Measurements from ENCODE around the gene TTYH3. TPM values are rescaled to one million over a fixed set of nuclear protein-coding genes. Genes with fewer than 3 reads are reported as not detected.
A peak's percentile ranks its signal among the peaks of the same experiment; 100 is the strongest.

TTYH3 gene
- total and polyA plus RNA-seq, 9 of the 15 experiments (the other 6 are each of a cell fraction or from before 2014, with no cell fraction given), result 0.01 to 5.5 (median 1.1) TPM

DNA sequence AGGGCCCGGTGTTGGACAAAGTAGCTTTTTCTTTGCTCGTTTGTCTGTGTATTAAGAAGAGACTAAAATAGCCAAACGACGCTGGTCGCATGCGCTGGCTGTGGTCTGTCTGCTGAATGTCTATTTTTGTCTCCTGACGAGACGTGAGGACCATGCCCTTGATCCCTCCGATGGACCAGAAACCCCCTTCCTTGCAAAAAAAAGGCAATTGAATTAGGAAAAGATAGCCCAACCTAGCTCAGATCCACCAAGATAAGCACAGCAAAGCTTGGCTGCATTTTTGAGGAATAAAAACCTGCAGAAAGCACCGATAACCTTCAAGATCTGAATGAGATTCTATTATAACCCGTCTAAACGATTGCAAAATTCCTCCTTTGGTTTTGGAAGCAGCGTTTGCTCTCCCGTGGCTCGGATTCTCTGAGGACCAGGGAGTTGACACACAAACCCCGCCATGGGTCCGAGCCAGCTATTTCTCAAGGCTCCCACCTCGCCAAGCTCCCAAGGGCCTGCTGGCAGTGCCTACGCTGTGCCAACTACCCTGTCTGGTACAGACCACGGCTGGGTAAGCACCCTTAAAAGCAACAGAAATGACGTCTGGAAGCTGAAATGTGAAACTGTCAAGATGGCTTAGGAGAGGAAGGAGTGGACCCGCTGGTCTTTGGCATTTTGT lies 17.7 kb upstream of the TTYH3 start:
- DNase-seq (ENCODE audit: extremely low read depth in 1 of 4, low spot score in 3 of 4) (no peak), ATAC-seq (no peak), FAIRE-seq (no peak)
- H3K9ac ChIP-seq (ENCODE audit: insufficient read depth in 1 of 2, low read depth in 2 of 2, low read length in 2 of 2), result peak overlapping the region in 1 of 2 experiments; percentile 75; a peak in 2 of 4 replicates
- CTCF ChIA-PET (ENCODE audit: low intra/inter-chr PET ratio), result no interaction called here
- no peaks in the 10 kb centered on the region for H3K79me2 ChIP-seq (ENCODE audit: control insufficient read depth, insufficient read depth, low read length)
- WGBS (ENCODE audit: insufficient coverage, low coverage, missing lambda C conversion rate), result 31% methylated on average over 18 of the region's 22 CpGs
- H3K27ac ChIP-seq (ENCODE audit: extremely low read depth, low read depth, low read length), result no peak overlapping the region
- H2AFZ ChIP-seq (ENCODE audit: low read depth, low read length), result no peak overlapping the region
- no peaks in the 10 kb centered on the region for H3K9me1 ChIP-seq (ENCODE audit: control insufficient read depth, insufficient read depth, low read length)
- intact Hi-C loops (cut with micrococcal nuclease) (no loop called here), in situ Hi-C loops (cut with MboI) (no loop called here)
- peaks cover 10 to 51% of the 10 kb centered on the region in 2 experiments; a peak in 4 of 5 replicates for H3K4me1 ChIP-seq (replicated peaks in 1 of 2; ENCODE audit: control insufficient read depth in 2 of 2, insufficient read depth in 2 of 2, low read length in 2 of 2)
- H3K4me3 ChIP-seq, result no peak overlapping the region
- no peaks in the 10 kb centered on the region for H3K9me3 ChIP-seq (replicated peaks; ENCODE audit: control insufficient read depth, insufficient read depth, low read depth, low read length)
- 0 out of 2 replicates have a peak, but pooled peaks cover 6% of the 10 kb centered on the region for H4K20me1 ChIP-seq (replicated peaks; ENCODE audit: control insufficient read depth, insufficient read depth, low read length)
- no peaks in the 10 kb centered on the region for H3K36me3 ChIP-seq (ENCODE audit: control insufficient read depth, insufficient read depth, low read length)
- POLR2A ChIA-PET, result interaction anchor here (0.6 to 1.2 kb wide), 3 partner anchors 8 to 105 kb away, joined by 3 to 4 read pairs (median 3); partner anchors contain the start of gene TTYH3
- H3K27me3 ChIP-seq (ENCODE audit: control insufficient read depth in 2 of 2, insufficient read depth in 2 of 2, low read length in 2 of 2), result peaks cover 0 to 8% of the 10 kb centered on the region in 2 experiments; a peak in 3 of 5 replicates
- no TSS peak for BruUV-seq (replicated peaks)
- H3K4me2 ChIP-seq (ENCODE audit: insufficient read depth, low read length), result no peak overlapping the region
- TF ChIP-seq, protein P1, sequence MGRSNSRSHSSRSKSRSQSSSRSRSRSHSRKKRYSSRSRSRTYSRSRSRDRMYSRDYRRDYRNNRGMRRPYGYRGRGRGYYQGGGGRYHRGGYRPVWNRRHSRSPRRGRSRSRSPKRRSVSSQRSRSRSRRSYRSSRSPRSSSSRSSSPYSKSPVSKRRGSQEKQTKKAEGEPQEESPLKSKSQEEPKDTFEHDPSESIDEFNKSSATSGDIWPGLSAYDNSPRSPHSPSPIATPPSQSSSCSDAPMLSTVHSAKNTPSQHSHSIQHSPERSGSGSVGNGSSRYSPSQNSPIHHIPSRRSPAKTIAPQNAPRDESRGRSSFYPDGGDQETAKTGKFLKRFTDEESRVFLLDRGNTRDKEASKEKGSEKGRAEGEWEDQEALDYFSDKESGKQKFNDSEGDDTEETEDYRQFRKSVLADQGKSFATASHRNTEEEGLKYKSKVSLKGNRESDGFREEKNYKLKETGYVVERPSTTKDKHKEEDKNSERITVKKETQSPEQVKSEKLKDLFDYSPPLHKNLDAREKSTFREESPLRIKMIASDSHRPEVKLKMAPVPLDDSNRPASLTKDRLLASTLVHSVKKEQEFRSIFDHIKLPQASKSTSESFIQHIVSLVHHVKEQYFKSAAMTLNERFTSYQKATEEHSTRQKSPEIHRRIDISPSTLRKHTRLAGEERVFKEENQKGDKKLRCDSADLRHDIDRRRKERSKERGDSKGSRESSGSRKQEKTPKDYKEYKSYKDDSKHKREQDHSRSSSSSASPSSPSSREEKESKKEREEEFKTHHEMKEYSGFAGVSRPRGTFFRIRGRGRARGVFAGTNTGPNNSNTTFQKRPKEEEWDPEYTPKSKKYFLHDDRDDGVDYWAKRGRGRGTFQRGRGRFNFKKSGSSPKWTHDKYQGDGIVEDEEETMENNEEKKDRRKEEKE (IDR thresholded peaks at IDR 0.05; ENCODE audit: borderline replicate concordance in 1 of 2, control insufficient read depth in 1 of 2, low read depth in 2 of 2, low read length in 1 of 2), result no peak
- TF ChIP-seq, protein P2, sequence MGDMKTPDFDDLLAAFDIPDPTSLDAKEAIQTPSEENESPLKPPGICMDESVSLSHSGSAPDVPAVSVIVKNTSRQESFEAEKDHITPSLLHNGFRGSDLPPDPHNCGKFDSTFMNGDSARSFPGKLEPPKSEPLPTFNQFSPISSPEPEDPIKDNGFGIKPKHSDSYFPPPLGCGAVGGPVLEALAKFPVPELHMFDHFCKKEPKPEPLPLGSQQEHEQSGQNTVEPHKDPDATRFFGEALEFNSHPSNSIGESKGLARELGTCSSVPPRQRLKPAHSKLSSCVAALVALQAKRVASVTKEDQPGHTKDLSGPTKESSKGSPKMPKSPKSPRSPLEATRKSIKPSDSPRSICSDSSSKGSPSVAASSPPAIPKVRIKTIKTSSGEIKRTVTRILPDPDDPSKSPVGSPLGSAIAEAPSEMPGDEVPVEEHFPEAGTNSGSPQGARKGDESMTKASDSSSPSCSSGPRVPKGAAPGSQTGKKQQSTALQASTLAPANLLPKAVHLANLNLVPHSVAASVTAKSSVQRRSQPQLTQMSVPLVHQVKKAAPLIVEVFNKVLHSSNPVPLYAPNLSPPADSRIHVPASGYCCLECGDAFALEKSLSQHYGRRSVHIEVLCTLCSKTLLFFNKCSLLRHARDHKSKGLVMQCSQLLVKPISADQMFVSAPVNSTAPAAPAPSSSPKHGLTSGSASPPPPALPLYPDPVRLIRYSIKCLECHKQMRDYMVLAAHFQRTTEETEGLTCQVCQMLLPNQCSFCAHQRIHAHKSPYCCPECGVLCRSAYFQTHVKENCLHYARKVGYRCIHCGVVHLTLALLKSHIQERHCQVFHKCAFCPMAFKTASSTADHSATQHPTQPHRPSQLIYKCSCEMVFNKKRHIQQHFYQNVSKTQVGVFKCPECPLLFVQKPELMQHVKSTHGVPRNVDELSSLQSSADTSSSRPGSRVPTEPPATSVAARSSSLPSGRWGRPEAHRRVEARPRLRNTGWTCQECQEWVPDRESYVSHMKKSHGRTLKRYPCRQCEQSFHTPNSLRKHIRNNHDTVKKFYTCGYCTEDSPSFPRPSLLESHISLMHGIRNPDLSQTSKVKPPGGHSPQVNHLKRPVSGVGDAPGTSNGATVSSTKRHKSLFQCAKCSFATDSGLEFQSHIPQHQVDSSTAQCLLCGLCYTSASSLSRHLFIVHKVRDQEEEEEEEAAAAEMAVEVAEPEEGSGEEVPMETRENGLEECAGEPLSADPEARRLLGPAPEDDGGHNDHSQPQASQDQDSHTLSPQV (IDR thresholded peaks at IDR 0.05), result no peak
- TF ChIP-seq DDX20 (tag; IDR thresholded peaks at IDR 0.05; ENCODE audit: low read depth) (no peak), ESRRB (CRISPR knock-in tag; IDR thresholded peaks at IDR 0.05; ENCODE audit: borderline replicate concordance) (no peak), MED1 (CRISPR knock-in tag; IDR thresholded peaks at IDR 0.05; ENCODE audit: borderline replicate concordance) (no peak), KLF13 (tag; IDR thresholded peaks at IDR 0.05; ENCODE audit: borderline replicate concordance, low read depth) (no peak), JUND (IDR thresholded peaks at IDR 0.05; ENCODE audit: borderline replicate concordance, low read depth, low read length) (no peak), JUND (tag; IDR thresholded peaks at IDR 0.05; ENCODE audit: borderline replicate concordance, low read depth, low read length) (no peak), ZNF316 (IDR thresholded peaks at IDR 0.05) (no peak), HNRNPUL1 (IDR thresholded peaks at IDR 0.05; ENCODE audit: low read length) (no peak), ZNF282 (CRISPR knock-in tag; IDR thresholded peaks at IDR 0.05) (no peak), SPI1 (IDR thresholded peaks at IDR 0.05; ENCODE audit: borderline replicate concordance, low read depth, low read length) (no peak)
